Adipocyte (in vitro differentiated cells): Measurements from ENCODE around the gene SCRT2.

Source experiments
- DNase-seq: peaks from one replicate; pipeline ENCODE4 v3.0.0-alpha.2; 2015; ENCODE audit warnings: low read depth
- H3K27me3 ChIP-seq: replicated peaks from 2 replicates; pipeline ENCODE4 v1.7.0; 2013; ENCODE audit warnings: mild to moderate bottlenecking, low read length, moderate library complexity; ENCODE audit not compliant: control insufficient read depth, insufficient read depth
- H3K36me3 ChIP-seq: 2 replicates; pipeline ENCODE4 v1.7.0; 2013; ENCODE audit warnings: low read length, mild to moderate bottlenecking, moderate library complexity; ENCODE audit not compliant: control insufficient read depth, insufficient read depth, severe bottlenecking
- H3K4me1 ChIP-seq: 2 replicates; pipeline ENCODE4 v1.7.0; 2013; ENCODE audit warnings: mild to moderate bottlenecking, low read length, moderate library complexity; ENCODE audit not compliant: control insufficient read depth, insufficient read depth
- H3K4me3 ChIP-seq: 2 replicates; pipeline ENCODE4 v1.7.0; 2013; ENCODE audit warnings: mild to moderate bottlenecking, low read length, moderate library complexity
- H3K9ac ChIP-seq: 2 replicates; pipeline ENCODE4 v1.7.0; 2013; ENCODE audit warnings: mild to moderate bottlenecking, low read length, moderate library complexity
- H3K9me3 ChIP-seq: 2 replicates; pipeline ENCODE4 v1.7.0; 2013; ENCODE audit warnings: mild to moderate bottlenecking, low read length, moderate library complexity; ENCODE audit not compliant: control insufficient read depth

SCRT2 gene

GRCh38 chr20:687468-688203 is 12.0 kb upstream of the SCRT2 start:
- no peak for DNase-seq
- no peak overlapping the region for H3K4me3 ChIP-seq
- H3K36me3 ChIP-seq = no peaks in the 10 kb centered on the region
- H3K27me3 ChIP-seq = peaks cover 73% of the 10 kb centered on the region
- no peak overlapping the region for H3K9ac ChIP-seq
- no peaks in the 10 kb centered on the region for H3K9me3 ChIP-seq
- H3K4me1 ChIP-seq = no peaks in the 10 kb centered on the region

GRCh38 chr20:684676-685319 is 9.2 kb upstream of the SCRT2 start:
- Histone ChIP-seq H3K9me3 (no peaks in the 10 kb centered on the region), H3K36me3 (no peaks in the 10 kb centered on the region), H3K4me1 (no peaks in the 10 kb centered on the region), H3K27me3 (peaks cover 74% of the 10 kb centered on the region), H3K9ac (no peak overlapping the region), H3K4me3 (no peak overlapping the region)
- DNase-seq = no peak

- Histone ChIP-seq H3K9ac (no peak overlapping the region), H3K4me3 (no peak overlapping the region), H3K4me1 (no peaks in the 10 kb centered on the region), H3K27me3 (peaks cover 76% of the 10 kb centered on the region), H3K9me3 (no peaks in the 10 kb centered on the region), H3K36me3 (no peaks in the 10 kb centered on the region)
- no peak for DNase-seq
Observed at GRCh38 chr20:682123-682522, 6.5 kb upstream of the SCRT2 start.

- no peak for DNase-seq
Observed at GRCh38 chr20:680638-681187, 5.1 kb upstream of the SCRT2 start.

GRCh38 chr20:677957-678356 is 2.4 kb upstream of the SCRT2 start:
- peaks cover 81% of the 10 kb centered on the region for H3K27me3 ChIP-seq

More at GRCh38 chr20:680638-681187, 5.1 kb upstream of the SCRT2 start:
- Histone ChIP-seq H3K4me1 (peaks cover 5% of the 10 kb centered on the region), H3K9me3 (no peaks in the 10 kb centered on the region), H3K27me3 (peaks cover 76% of the 10 kb centered on the region), H3K36me3 (no peaks in the 10 kb centered on the region), H3K4me3 (no peak overlapping the region), H3K9ac (no peak overlapping the region)

GRCh38 chr20:676967-677366 is 1.4 kb upstream of the SCRT2 start:
- Histone ChIP-seq H3K27me3 (peaks cover 80% of the 10 kb centered on the region), H3K9me3 (no peaks in the 10 kb centered on the region), H3K4me1 (peaks cover 6% of the 10 kb centered on the region), H3K9ac (no peak overlapping the region), H3K4me3 (no peak overlapping the region), H3K36me3 (no peaks in the 10 kb centered on the region)
- DNase-seq = no peak

More at GRCh38 chr20:677957-678356, 2.4 kb upstream of the SCRT2 start:
- Histone ChIP-seq H3K36me3 (no peaks in the 10 kb centered on the region), H3K9me3 (no peaks in the 10 kb centered on the region), H3K9ac (no peak overlapping the region), H3K4me3 (no peak overlapping the region), H3K4me1 (peaks cover 6% of the 10 kb centered on the region)
- no peak for DNase-seq

GRCh38 chr20:676315-676937 is 824 bp upstream of the SCRT2 start:
- H3K4me3 ChIP-seq = no peak overlapping the region
- H3K9ac ChIP-seq = no peak overlapping the region
- peaks cover 6% of the 10 kb centered on the region for H3K4me1 ChIP-seq
- H3K36me3 ChIP-seq = no peaks in the 10 kb centered on the region
- no peak for DNase-seq
- peaks cover 80% of the 10 kb centered on the region for H3K27me3 ChIP-seq
- no peaks in the 10 kb centered on the region for H3K9me3 ChIP-seq

GRCh38 chr20:675033-675452 is 559 bp downstream of the SCRT2 start:
- H3K36me3 ChIP-seq = no peaks in the 10 kb centered on the region
- DNase-seq = no peak
- peaks cover 6% of the 10 kb centered on the region for H3K4me1 ChIP-seq
- H3K9me3 ChIP-seq = no peaks in the 10 kb centered on the region
- peaks cover 83% of the 10 kb centered on the region for H3K27me3 ChIP-seq
- no peak overlapping the region for H3K9ac ChIP-seq
- H3K4me3 ChIP-seq = no peak overlapping the region

GRCh38 chr20:673603-674001 is 2.0 kb downstream of the SCRT2 start:
- no peak for DNase-seq
- Histone ChIP-seq H3K4me3 (no peak overlapping the region), H3K36me3 (no peaks in the 10 kb centered on the region), H3K9ac (no peak overlapping the region), H3K9me3 (no peaks in the 10 kb centered on the region), H3K4me1 (peaks cover 6% of the 10 kb centered on the region), H3K27me3 (peaks cover 74% of the 10 kb centered on the region)

GRCh38 chr20:672963-673602 is 2.5 kb downstream of the SCRT2 start:
- no peak for DNase-seq
- Histone ChIP-seq H3K36me3 (no peaks in the 10 kb centered on the region), H3K9ac (no peak overlapping the region), H3K27me3 (peaks cover 73% of the 10 kb centered on the region), H3K9me3 (no peaks in the 10 kb centered on the region), H3K4me3 (no peak overlapping the region), H3K4me1 (peaks cover 6% of the 10 kb centered on the region)
